HG03064 (cell line): ENCODE results near the gene IL18RAP.

Experiments
- ATAC-seq: cut with Tn5 transposase; IDR thresholded peaks from one replicate; pipeline ENCODE4 v1.9.1; 2021; ENCODE audit warnings: low read depth; ENCODE audit not compliant: unreplicated experiment

IL18RAP gene

GRCh38 chr2:102451968-102452367, 29.0 kb downstream of the IL18RAP start:
- no peak for ATAC-seq

GRCh38 chr2:102453501-102453900, 30.5 kb downstream of the IL18RAP start:
- ATAC-seq = no peak

DNA sequence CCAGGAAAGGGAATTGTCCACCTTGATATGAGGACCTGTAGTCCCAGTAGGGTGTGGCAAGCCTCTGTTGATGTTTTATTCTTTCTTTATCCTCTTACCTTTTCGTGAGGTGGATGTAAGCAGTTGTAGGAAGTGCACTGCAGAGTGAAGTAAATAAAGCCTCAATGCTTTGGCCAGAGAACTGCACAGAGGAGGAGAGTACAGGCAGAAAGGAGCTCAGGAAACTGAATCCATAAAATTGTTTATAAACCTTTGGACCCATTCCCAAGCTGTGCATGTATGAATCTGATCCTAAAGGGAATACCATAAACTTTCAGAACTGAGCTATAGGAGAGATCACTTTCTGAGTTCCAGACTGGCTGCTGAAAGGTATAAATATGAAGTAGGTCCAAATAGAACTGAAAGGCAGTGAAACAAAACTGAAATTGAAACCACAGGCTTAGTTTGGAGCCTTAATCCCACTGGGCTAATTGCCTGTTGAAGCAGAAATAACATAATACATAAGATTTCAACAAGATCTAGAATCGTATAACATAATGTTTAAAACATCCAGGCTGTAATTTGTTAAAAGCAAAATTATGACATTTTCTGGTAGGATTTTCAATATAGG, 32.2 kb downstream of the IL18RAP start:
- no peak for ATAC-seq

GRCh38 chr2:102460467-102460866, 37.5 kb downstream of the IL18RAP start:
- ATAC-seq = no peak

DNA sequence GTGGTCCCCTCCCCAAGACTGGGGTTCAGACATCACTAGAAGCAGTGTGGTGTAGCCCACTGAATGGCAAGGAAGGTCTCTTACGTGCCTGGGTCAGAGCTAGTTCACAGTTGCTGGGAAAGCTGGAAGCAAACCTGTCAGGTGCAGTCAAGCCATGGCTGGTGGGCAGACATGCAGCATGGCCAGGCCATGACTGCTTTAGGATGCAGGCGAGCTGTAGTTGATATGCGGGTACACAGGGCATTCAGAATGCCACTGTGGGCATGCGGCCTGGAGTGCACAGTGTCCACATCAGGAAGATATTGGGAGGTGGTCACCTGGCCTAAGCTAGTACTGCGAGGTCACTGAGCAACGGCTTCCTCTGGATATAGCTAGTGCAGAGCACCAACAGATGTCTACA, 38.2 kb downstream of the IL18RAP start:
- no peak for ATAC-seq

GRCh38 chr2:102463160-102463559, 40.2 kb downstream of the IL18RAP start:
- no peak for ATAC-seq

DNA sequence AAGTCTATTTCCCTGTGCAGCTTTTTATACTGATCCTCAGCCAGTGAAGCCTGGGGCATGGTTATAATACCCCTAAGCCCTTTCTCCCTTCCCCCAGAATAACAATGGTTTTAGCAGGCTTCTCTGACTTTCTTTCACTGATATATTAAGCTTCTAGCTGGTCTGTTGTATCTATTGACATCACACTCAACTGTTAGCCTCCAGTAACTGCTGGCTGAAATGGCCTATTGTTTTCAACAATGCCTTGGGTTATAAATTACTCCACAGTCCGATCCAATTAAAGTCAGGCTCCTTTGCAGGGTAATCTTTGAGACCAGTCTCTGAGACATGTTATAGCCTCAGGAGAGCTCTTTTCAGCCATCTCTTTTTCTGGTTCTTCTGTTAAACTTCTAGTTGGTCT, 47.2 kb downstream of the IL18RAP start:
- ATAC-seq = no peak

DNA sequence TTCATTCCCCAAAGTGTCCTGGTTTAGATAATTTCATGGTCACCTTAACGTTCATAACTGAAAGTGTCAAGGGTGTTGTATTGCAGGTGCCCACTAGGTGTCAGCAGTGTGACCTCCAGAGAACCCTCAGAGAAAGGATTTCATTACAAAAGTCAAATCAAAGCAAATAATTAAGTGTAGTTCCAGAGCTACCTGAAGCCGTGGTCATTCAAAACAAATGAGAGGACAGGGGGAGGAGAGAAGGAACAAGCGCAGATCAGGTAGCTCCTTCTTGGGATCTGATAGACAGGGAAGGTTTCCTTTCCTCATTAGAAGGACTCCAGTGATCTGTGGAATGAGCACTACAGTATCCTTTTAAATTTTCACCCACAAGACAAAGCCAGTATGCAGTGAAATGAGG, 50.1 kb downstream of the IL18RAP start, which contains the start of gene SLC9A4:
Gene SLC9A4 (plus strand): TSS at position 207 of the 400 bp plus-strand sequence. CDS start 534 bp downstream, outside the sequence.
- ATAC-seq = no peak

GRCh38 chr2:102473631-102474030, 50.7 kb downstream of the IL18RAP start:
- ATAC-seq = no peak

- no peak for ATAC-seq
Observed at GRCh38 chr2:102474785-102475184, 51.8 kb downstream of the IL18RAP start.

DNA sequence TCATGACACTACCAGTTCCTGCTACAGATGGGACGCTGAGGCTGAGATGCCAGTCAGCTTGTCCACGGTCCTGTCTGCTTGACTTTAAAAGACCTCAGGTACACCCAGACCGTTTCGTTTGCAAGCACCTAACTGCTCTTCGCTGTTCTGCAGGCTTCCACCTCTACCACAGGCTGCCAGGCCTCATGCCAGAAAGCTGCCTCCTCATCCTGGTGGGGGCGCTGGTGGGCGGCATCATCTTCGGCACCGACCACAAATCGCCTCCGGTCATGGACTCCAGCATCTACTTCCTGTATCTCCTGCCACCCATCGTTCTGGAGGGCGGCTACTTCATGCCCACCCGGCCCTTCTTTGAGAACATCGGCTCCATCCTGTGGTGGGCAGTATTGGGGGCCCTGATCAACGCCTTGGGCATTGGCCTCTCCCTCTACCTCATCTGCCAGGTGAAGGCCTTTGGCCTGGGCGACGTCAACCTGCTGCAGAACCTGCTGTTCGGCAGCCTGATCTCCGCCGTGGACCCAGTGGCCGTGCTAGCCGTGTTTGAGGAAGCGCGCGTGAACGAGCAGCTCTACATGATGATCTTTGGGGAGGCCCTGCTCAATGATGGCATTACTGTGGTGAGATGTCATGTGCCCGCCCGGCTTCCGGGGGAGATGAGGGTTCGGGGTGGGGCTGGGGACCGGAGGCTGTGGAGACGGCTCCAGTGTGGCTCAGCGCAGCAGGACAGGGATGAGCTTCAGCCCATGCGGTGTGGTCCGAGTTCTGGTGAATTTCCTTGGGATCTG, 55.9 kb downstream of the IL18RAP start:
- no peak for ATAC-seq

GRCh38 chr2:102480285-102481195, 57.6 kb downstream of the IL18RAP start:
- ATAC-seq = no peak

- ATAC-seq = no peak
Observed at GRCh38 chr2:102481931-102482330, 59.0 kb downstream of the IL18RAP start.

DNA sequence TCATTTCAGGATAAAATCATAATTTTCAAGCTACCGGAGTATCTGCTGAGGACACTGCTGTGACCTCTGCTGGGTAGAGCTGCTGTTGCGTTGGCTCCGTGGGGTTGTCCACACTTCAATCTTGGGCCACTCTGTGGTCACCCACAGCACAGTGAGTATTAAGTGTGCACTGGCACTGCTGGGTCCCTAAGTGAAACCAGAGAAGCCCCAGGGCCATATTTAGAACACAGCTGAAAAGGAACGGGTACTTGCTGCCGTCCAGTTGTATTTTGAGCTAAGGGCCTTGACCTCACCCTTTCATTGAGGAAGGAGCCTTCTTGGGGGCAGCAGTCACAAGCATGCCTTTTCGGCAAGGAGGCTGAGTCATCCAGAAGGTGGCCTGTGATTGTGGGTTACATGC, 60.1 kb downstream of the IL18RAP start:
- no peak for ATAC-seq

DNA sequence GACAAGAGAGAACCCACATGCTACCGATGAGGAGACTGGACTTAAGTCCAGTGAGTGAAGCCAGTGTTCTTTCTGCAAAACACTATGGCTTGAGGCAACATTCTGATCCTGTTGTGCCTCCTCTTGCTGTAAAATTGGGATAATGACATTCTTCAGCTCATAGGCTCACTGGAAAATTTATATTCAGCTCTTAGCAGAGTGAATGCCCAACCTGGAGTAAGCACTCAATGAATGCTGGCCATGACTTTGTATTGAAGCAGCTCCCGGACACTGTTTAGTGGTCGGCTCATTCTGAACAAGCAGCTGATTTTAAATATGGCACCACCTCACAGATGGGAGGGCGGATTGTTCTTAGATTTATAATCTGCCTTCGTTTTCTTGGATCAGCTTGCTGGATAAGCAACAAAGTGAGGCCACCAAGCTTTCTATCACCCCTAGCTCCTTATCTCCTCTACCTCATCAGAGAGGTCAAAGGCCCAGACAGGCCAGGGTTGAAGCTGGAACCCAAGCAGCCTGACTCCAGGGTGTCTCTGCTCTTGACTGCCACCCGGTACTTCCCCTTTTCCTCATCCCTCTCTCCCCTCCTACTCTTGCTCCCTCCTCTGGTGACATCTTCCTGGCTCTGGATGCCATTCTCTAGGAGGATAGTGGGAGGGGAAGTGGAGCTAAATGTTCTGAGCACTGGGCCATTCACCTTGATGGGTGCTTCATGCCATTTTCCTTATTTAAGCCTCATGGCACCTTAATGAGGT, 61.5 kb downstream of the IL18RAP start:
- no peak for ATAC-seq

DNA sequence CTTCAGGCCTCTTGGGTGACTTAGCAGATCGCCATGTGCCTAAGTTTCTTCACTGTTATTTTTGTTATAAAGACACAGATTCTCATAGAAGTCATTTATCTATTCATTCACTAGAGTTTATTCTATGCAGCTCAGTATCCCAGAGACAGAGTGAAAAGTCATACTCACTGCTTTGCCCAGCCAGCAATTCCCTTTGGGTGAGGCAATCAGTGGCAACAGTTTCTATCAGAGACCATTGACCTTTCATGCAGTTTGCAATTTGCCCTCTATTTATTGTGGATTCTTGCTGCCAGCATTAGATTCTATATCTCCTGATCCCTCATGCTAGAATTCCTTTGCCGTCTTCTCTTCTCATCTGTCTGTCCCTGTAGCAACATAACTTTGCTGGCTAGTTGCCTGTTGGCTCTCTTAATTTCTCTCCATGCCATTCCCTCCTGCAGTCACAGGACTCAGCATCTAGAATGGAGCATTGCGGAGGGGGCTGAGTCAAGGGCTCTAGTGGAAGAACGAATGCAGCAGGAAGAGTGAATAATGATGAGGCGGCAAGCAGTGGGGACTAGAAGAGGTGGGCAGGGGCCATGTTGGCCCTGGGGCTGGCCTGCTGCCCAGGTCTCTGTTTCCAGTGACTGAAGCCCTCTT, 62.3 kb downstream of the IL18RAP start:
- no peak for ATAC-seq

DNA sequence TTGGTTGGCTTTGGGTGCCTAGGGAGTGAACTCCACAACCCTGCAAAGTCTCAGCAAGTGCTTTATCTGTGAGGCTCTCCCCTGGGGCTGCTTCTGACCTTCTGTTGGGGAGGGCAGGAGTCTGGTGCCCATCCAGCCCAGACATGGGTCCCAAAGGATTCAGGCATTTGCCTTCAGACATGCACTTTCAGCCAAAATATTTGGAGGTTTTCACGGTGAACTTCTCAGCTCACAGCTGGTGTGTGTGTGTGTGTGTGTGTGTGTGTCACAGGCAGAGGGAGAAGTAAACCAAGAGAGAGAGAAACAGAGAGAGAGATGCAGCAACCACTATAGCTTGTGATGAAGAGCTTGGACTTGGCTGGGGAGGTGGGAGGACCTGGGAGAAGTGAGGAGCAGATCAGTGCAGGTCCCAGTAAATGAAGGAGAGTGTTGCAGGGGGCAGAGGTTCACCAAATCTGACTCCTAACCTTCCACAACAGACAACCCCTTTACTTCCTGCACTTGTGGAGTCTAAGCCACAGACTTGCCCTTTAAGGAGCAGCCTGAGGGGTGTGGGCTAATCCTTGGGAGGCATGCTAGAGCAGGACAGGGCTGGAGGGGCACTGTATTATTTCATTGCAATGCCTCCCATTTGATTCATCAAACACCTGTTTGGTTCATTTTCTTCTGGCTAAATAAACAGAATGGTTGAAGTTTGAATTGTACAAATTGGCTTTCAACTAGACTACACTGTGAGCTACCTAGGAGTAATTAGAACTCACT, 64.2 kb downstream of the IL18RAP start:
- no peak for ATAC-seq

DNA sequence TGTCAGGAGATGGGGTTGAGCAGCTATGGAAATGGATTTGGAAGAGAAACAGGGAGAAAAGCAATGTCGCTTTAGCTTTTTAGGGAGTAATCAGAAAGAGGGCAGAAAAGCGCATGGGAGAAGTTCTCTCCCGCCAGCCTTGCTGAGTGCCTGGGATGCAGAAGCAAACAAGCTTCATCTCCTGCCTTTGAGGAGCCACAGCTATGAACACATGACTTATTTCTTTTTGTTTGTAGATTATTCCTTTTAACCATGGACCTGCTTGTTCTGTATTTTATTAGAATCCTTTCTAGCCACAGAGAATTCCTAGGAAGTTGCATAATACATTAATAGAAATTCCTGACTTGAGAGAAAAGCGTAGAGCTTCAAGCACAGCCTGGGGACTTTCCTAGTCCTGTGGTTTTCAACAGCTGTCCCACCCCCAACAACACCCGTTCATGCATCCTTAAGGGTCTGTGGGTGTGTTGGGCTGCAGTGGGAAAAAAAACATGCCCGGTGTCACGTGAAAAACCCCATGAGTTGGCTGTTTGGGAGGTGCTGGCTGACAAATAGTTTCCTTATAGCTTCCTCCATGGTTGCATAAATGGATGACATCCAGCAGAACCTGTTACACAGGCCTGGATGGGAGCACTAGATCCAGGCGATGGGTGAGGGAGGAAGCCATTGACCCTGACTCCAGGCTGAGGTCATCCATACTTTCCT, 65.0 kb downstream of the IL18RAP start:
- no peak for ATAC-seq

DNA sequence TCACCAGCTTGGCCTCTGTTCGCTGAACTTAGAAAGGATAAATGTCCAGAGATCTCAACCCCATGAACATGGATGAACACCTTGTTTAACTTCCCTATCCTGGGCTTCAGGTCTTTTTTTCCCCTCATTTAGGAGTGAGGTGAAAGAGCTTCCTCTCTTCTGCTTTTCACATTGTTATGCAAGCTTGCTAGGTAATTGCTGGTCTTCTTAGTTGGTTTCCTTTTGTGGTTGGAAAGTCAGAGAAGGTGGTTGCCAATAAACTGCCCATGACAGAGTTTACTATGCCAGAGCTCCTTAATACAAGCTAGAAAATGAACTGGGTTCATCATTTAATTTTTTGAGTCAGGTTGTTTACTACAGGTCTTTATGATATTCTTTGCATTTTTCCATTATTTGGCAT, 66.7 kb downstream of the IL18RAP start:
- ATAC-seq = no peak
